ENCODE results near the gene AGPS.
"Not testable (repeated sequence)": the region's sequence is repeated elsewhere in the genome, so short reads cannot be mapped to it uniquely, and the experiment has no call there.

The AGPS gene

GRCh38 chr2:177483531-177483930, 91.0 kb downstream of the AGPS start:
- no peaks in the 10 kb centered on the region for H3K4me1 ChIP-seq (ENCODE audit: control insufficient read depth, insufficient read depth, low read length)
- no peak overlapping the region for H3K4me3 ChIP-seq (ENCODE audit: low read depth, low read length)
- H3K9me3 ChIP-seq (ENCODE audit: control insufficient read depth, insufficient read depth, low read length), result no peaks in the 10 kb centered on the region
- no peak overlapping the region for H3K9ac ChIP-seq (ENCODE audit: low read depth, low read length)
- no peaks in the 10 kb centered on the region for H3K36me3 ChIP-seq (ENCODE audit: control insufficient read depth, insufficient read depth, low read length)
- H3K27me3 ChIP-seq (ENCODE audit: control insufficient read depth, insufficient read depth, low read length), result no peaks in the 10 kb centered on the region

- Histone ChIP-seq H3K36me3 (ENCODE audit: control insufficient read depth, insufficient read depth, low read length) (no peaks in the 10 kb centered on the region), H3K9ac (ENCODE audit: low read depth, low read length) (no peak overlapping the region), H3K9me3 (ENCODE audit: control insufficient read depth, insufficient read depth, low read length) (no peaks in the 10 kb centered on the region), H3K27me3 (ENCODE audit: control insufficient read depth, insufficient read depth, low read length) (no peaks in the 10 kb centered on the region), H3K4me3 (ENCODE audit: low read depth, low read length) (no peak overlapping the region), H3K4me1 (ENCODE audit: control insufficient read depth, insufficient read depth, low read length) (no peaks in the 10 kb centered on the region)
Measured at GRCh38 chr2:177484180-177484795, 91.7 kb downstream of the AGPS start.

GRCh38 chr2:177485657-177486056, 93.1 kb downstream of the AGPS start:
- H3K4me1 ChIP-seq (ENCODE audit: control insufficient read depth, insufficient read depth, low read length); H3K4me3 ChIP-seq (ENCODE audit: low read depth, low read length); H3K27me3 ChIP-seq (ENCODE audit: control insufficient read depth, insufficient read depth, low read length); H3K36me3 ChIP-seq (ENCODE audit: control insufficient read depth, insufficient read depth, low read length); H3K9me3 ChIP-seq (ENCODE audit: control insufficient read depth, insufficient read depth, low read length); H3K9ac ChIP-seq (ENCODE audit: low read depth, low read length): not testable (repeated sequence)

DNA sequence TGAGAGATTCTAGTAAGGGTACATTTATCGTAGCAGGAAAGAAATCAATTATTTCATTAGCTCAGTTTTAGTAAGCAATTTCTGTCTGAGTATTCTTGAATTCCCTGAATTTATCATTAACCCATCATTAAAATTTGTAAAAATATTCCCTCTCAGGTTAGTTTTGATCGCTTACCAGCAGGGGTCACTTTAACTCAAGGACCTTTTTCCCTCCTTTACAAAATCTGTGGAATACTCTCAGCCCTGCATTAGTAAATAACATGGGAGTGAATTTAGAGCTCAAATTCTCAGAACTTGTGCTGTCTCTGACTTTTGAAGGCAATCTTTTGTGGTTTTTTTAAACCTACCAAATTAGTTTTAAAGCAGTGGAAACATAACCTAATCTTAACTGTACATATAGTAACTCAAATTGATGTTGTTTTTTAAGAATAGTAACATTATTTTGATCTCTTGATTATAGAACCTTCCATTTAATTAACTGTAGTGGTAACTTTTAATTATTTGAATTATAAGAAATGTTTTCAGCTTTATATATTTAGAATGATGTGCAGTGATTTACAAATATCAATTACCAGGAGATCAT, 97.2 kb downstream of the AGPS start:
- no peaks in the 10 kb centered on the region for H3K36me3 ChIP-seq (ENCODE audit: control insufficient read depth, insufficient read depth, low read length)
- no peak overlapping the region for H3K9ac ChIP-seq (ENCODE audit: low read depth, low read length)
- no peaks in the 10 kb centered on the region for H3K27me3 ChIP-seq (ENCODE audit: control insufficient read depth, insufficient read depth, low read length)
- no peaks in the 10 kb centered on the region for H3K9me3 ChIP-seq (ENCODE audit: control insufficient read depth, insufficient read depth, low read length)
- H3K4me3 ChIP-seq (ENCODE audit: low read depth, low read length), result no peak overlapping the region
- H3K4me1 ChIP-seq (ENCODE audit: control insufficient read depth, insufficient read depth, low read length), result no peaks in the 10 kb centered on the region

GRCh38 chr2:177495945-177496344, 103.4 kb downstream of the AGPS start:
- Histone ChIP-seq H3K9me3 (ENCODE audit: control insufficient read depth, insufficient read depth, low read length) (no peaks in the 10 kb centered on the region), H3K4me1 (ENCODE audit: control insufficient read depth, insufficient read depth, low read length) (no peaks in the 10 kb centered on the region), H3K27me3 (ENCODE audit: control insufficient read depth, insufficient read depth, low read length) (no peaks in the 10 kb centered on the region), H3K36me3 (ENCODE audit: control insufficient read depth, insufficient read depth, low read length) (no peaks in the 10 kb centered on the region), H3K9ac (ENCODE audit: low read depth, low read length) (no peak overlapping the region), H3K4me3 (ENCODE audit: low read depth, low read length) (no peak overlapping the region)

DNA sequence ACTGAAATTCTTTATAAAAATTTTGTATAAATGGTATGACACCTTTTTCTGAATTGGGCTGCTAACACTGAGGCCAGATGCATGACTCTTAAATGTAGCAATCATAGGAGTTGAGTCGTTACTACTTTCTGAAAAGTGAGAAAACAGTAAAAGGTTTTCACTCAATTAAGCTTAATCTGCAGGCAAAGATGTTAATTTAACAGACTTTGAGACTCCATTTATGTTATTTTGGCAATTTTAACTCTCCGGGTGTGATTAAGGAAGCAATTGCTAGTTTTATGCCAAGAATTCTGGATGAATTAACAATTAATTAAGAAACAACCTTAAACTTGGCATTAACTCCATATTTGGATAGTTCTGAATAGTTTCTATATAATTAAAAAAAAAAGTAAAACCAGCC, 104.3 kb downstream of the AGPS start:
- Histone ChIP-seq H3K4me3 (ENCODE audit: low read depth, low read length) (no peak overlapping the region), H3K36me3 (ENCODE audit: control insufficient read depth, insufficient read depth, low read length) (no peaks in the 10 kb centered on the region), H3K9me3 (ENCODE audit: control insufficient read depth, insufficient read depth, low read length) (no peaks in the 10 kb centered on the region), H3K4me1 (ENCODE audit: control insufficient read depth, insufficient read depth, low read length) (no peaks in the 10 kb centered on the region), H3K9ac (ENCODE audit: low read depth, low read length) (no peak overlapping the region), H3K27me3 (ENCODE audit: control insufficient read depth, insufficient read depth, low read length) (no peaks in the 10 kb centered on the region)

- Histone ChIP-seq H3K27me3 (ENCODE audit: control insufficient read depth, insufficient read depth, low read length) (no peaks in the 10 kb centered on the region), H3K4me3 (ENCODE audit: low read depth, low read length) (no peak overlapping the region), H3K9ac (ENCODE audit: low read depth, low read length) (no peak overlapping the region), H3K9me3 (ENCODE audit: control insufficient read depth, insufficient read depth, low read length) (no peaks in the 10 kb centered on the region), H3K36me3 (ENCODE audit: control insufficient read depth, insufficient read depth, low read length) (no peaks in the 10 kb centered on the region), H3K4me1 (ENCODE audit: control insufficient read depth, insufficient read depth, low read length) (no peaks in the 10 kb centered on the region)
Measured at GRCh38 chr2:177501186-177501585, 108.6 kb downstream of the AGPS start.

GRCh38 chr2:177506505-177506904, 113.9 kb downstream of the AGPS start:
- Histone ChIP-seq H3K4me3 (ENCODE audit: low read depth, low read length) (no peak overlapping the region), H3K36me3 (ENCODE audit: control insufficient read depth, insufficient read depth, low read length) (no peaks in the 10 kb centered on the region), H3K4me1 (ENCODE audit: control insufficient read depth, insufficient read depth, low read length) (no peaks in the 10 kb centered on the region), H3K9me3 (ENCODE audit: control insufficient read depth, insufficient read depth, low read length) (no peaks in the 10 kb centered on the region), H3K27me3 (ENCODE audit: control insufficient read depth, insufficient read depth, low read length) (no peaks in the 10 kb centered on the region), H3K9ac (ENCODE audit: low read depth, low read length) (no peak overlapping the region)

DNA sequence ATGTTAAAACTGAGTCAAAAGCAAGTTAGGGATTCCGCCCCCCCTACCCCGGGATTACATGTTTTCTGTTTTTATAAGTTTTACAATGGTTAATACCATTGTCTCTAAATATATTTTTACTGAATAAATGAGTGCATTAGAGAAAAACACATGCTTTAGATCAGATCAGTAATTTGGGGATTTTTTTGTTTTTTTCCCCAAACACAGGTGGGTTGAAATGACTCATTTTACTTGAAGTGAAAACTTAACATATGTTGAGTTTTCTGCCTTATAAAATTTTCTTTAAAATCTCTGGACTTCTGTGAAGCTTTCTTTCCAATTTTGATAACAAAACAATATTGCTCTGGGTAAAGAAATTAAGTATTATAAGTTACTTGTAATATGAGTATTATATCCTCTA, 114.4 kb downstream of the AGPS start:
- H3K9ac ChIP-seq (ENCODE audit: low read depth, low read length), result no peak overlapping the region
- H3K27me3 ChIP-seq (ENCODE audit: control insufficient read depth, insufficient read depth, low read length), result no peaks in the 10 kb centered on the region
- H3K9me3 ChIP-seq (ENCODE audit: control insufficient read depth, insufficient read depth, low read length), result no peaks in the 10 kb centered on the region
- no peaks in the 10 kb centered on the region for H3K36me3 ChIP-seq (ENCODE audit: control insufficient read depth, insufficient read depth, low read length)
- H3K4me3 ChIP-seq (ENCODE audit: low read depth, low read length), result no peak overlapping the region
- no peaks in the 10 kb centered on the region for H3K4me1 ChIP-seq (ENCODE audit: control insufficient read depth, insufficient read depth, low read length)

- Histone ChIP-seq H3K27me3 (ENCODE audit: control insufficient read depth, insufficient read depth, low read length) (no peaks in the 10 kb centered on the region), H3K4me3 (ENCODE audit: low read depth, low read length) (no peak overlapping the region), H3K9ac (ENCODE audit: low read depth, low read length) (no peak overlapping the region), H3K36me3 (ENCODE audit: control insufficient read depth, insufficient read depth, low read length) (no peaks in the 10 kb centered on the region), H3K4me1 (ENCODE audit: control insufficient read depth, insufficient read depth, low read length) (peaks cover 8% of the 10 kb centered on the region), H3K9me3 (ENCODE audit: control insufficient read depth, insufficient read depth, low read length) (no peaks in the 10 kb centered on the region)
Measured at GRCh38 chr2:177516824-177517544, 124.4 kb downstream of the AGPS start.

- H3K27me3 ChIP-seq (ENCODE audit: control insufficient read depth, insufficient read depth, low read length), result no peaks in the 10 kb centered on the region
- no peak overlapping the region for H3K4me3 ChIP-seq (ENCODE audit: low read depth, low read length)
- H3K36me3 ChIP-seq (ENCODE audit: control insufficient read depth, insufficient read depth, low read length), result no peaks in the 10 kb centered on the region
- peaks cover 8% of the 10 kb centered on the region for H3K4me1 ChIP-seq (ENCODE audit: control insufficient read depth, insufficient read depth, low read length)
- no peak overlapping the region for H3K9ac ChIP-seq (ENCODE audit: low read depth, low read length)
- H3K9me3 ChIP-seq (ENCODE audit: control insufficient read depth, insufficient read depth, low read length), result no peaks in the 10 kb centered on the region
Measured at GRCh38 chr2:177518754-177519153, 126.2 kb downstream of the AGPS start.

GRCh38 chr2:177519534-177520115, 127.1 kb downstream of the AGPS start:
- no peak overlapping the region for H3K9ac ChIP-seq (ENCODE audit: low read depth, low read length)
- no peaks in the 10 kb centered on the region for H3K27me3 ChIP-seq (ENCODE audit: control insufficient read depth, insufficient read depth, low read length)
- H3K36me3 ChIP-seq (ENCODE audit: control insufficient read depth, insufficient read depth, low read length), result no peaks in the 10 kb centered on the region
- no peaks in the 10 kb centered on the region for H3K9me3 ChIP-seq (ENCODE audit: control insufficient read depth, insufficient read depth, low read length)
- H3K4me3 ChIP-seq (ENCODE audit: low read depth, low read length), result no peak overlapping the region
- H3K4me1 ChIP-seq (ENCODE audit: control insufficient read depth, insufficient read depth, low read length), result peaks cover 7% of the 10 kb centered on the region

Measured in iPS-15b (cell line).